HG03135 (cell line): ENCODE results near the gene PNLDC1.
"Not testable (repeated sequence)": the region's sequence is repeated elsewhere in the genome, so short reads cannot be mapped to it uniquely, and the experiment has no call there.

ENCODE experiments used
- ATAC-seq: cut with Tn5 transposase; IDR thresholded peaks from one replicate; pipeline ENCODE4 v1.9.1; 2021; ENCODE audit warnings: mild to moderate bottlenecking, moderate library complexity; ENCODE audit not compliant: unreplicated experiment

Gene PNLDC1

GRCh38 chr6:159778542-159779103 lies 21.5 kb upstream of the PNLDC1 start:
- no peak for ATAC-seq

- ATAC-seq, result no peak
These were observed 11.8 kb upstream of the PNLDC1 start for GRCh38 chr6:159788276-159788675.

GRCh38 chr6:159788753-159789376 lies 11.2 kb upstream of the PNLDC1 start:
- ATAC-seq, result peak; percentile 15

- peak; percentile 63 for ATAC-seq
These were observed 10.5 kb upstream of the PNLDC1 start, which contains the start of gene TCP1 for GRCh38 chr6:159789377-159790148. Gene TCP1, minus strand, starts transcription at chr6:159789602. Its CDS starts 134 bp downstream, at chr6:159789468.

- peak; percentile 87 for ATAC-seq
These were observed 9.7 kb upstream of the PNLDC1 start, which contains the start of gene MRPL18 for GRCh38 chr6:159790149-159790955. Gene MRPL18, plus strand, starts transcription at chr6:159790467. Its CDS starts 121 bp downstream, at chr6:159790588.

GRCh38 chr6:159790956-159791598 lies 9.0 kb upstream of the PNLDC1 start:
- ATAC-seq, result no peak

- ATAC-seq, result not testable (repeated sequence)
These were observed 5.1 kb upstream of the PNLDC1 start for GRCh38 chr6:159794976-159795375.

- no peak for ATAC-seq
These were observed 2.5 kb upstream of the PNLDC1 start for GRCh38 chr6:159797554-159797953.

GRCh38 chr6:159801935-159802334 lies 1.9 kb downstream of the PNLDC1 start:
- ATAC-seq, result no peak

- ATAC-seq, result no peak
These were observed 4.4 kb downstream of the PNLDC1 start for GRCh38 chr6:159804504-159804903.

- ATAC-seq, result no peak
These were observed 5.5 kb downstream of the PNLDC1 start for GRCh38 chr6:159805440-159806020.

- ATAC-seq, result no peak
These were observed 6.0 kb downstream of the PNLDC1 start for GRCh38 chr6:159806021-159806458.

- no peak for ATAC-seq
These were observed 7.2 kb downstream of the PNLDC1 start for GRCh38 chr6:159807150-159807858.

GRCh38 chr6:159808647-159809046 lies 8.6 kb downstream of the PNLDC1 start:
- ATAC-seq, result no peak

GRCh38 chr6:159809149-159809548 lies 9.1 kb downstream of the PNLDC1 start:
- ATAC-seq, result no peak

GRCh38 chr6:159813781-159814180 lies 13.7 kb downstream of the PNLDC1 start:
- ATAC-seq, result no peak

- no peak for ATAC-seq
These were observed 15.3 kb downstream of the PNLDC1 start for GRCh38 chr6:159815410-159815809.

GRCh38 chr6:159816775-159817174 lies 16.7 kb downstream of the PNLDC1 start:
- not testable (repeated sequence) for ATAC-seq

- ATAC-seq, result no peak
These were observed 18.1 kb downstream of the PNLDC1 start for GRCh38 chr6:159817951-159818739.
